HG03066 (cell line): ENCODE results near the gene BUB1B.

ENCODE experiments used
- ATAC-seq: cut with Tn5 transposase; IDR thresholded peaks from one replicate; pipeline ENCODE4 v1.9.1; 2021; ENCODE audit warnings: low read depth; ENCODE audit not compliant: unreplicated experiment

BUB1B gene

GRCh38 chr15:40239693-40240618, 79.1 kb downstream of the BUB1B start:
- ATAC-seq, result no peak

- no peak for ATAC-seq
Observed at GRCh38 chr15:40240619-40241221, 79.9 kb downstream of the BUB1B start.

- no peak for ATAC-seq
Observed at GRCh38 chr15:40241269-40242212, 80.7 kb downstream of the BUB1B start.

GRCh38 chr15:40242213-40242599, 81.3 kb downstream of the BUB1B start:
- no peak for ATAC-seq

- no peak for ATAC-seq
Observed at GRCh38 chr15:40242601-40243000, 81.7 kb downstream of the BUB1B start.

GRCh38 chr15:40243126-40243810, 82.4 kb downstream of the BUB1B start:
- ATAC-seq, result no peak

GRCh38 chr15:40244961-40245523, 84.2 kb downstream of the BUB1B start:
- ATAC-seq, result no peak

GRCh38 chr15:40245666-40246450, 85.0 kb downstream of the BUB1B start:
- no peak for ATAC-seq

- no peak for ATAC-seq
Observed at GRCh38 chr15:40246496-40247280, 85.8 kb downstream of the BUB1B start.

GRCh38 chr15:40247406-40247971, 86.6 kb downstream of the BUB1B start:
- ATAC-seq, result no peak

- no peak for ATAC-seq
Observed at GRCh38 chr15:40248006-40248783, 87.3 kb downstream of the BUB1B start.

GRCh38 chr15:40249477-40250303, 88.8 kb downstream of the BUB1B start:
- no peak for ATAC-seq

GRCh38 chr15:40250304-40250656, 89.4 kb downstream of the BUB1B start:
- no peak for ATAC-seq

GRCh38 chr15:40250771-40251483, 90.1 kb downstream of the BUB1B start:
- ATAC-seq, result no peak

- ATAC-seq, result no peak
Observed at GRCh38 chr15:40251486-40252140, 90.7 kb downstream of the BUB1B start.

GRCh38 chr15:40252141-40252437, 91.2 kb downstream of the BUB1B start:
- ATAC-seq, result no peak
